Uterus (tissue), 2 donors: ENCODE measurements around the gene CLCA4.

Experiments used
- CTCF ChIP-seq, 4 experiments: fragments of 200-600 bp in 2 of 4; fragments of 450-650 bp in 2 of 4; sonication (generic) in 2 of 4; IDR thresholded peaks; one replicate each; pipeline ENCODE4 v1.5.1; 2016 to 2019; ENCODE audit warnings: antibody characterized with exemption in 4 of 4, mild to moderate bottlenecking in 2 of 4, moderate library complexity in 1 of 4
- POLR2A ChIP-seq, 2 donors: fragments of 450-650 bp; IDR thresholded peaks; one replicate each; pipeline ENCODE4 v1.6.1; 2016; ENCODE audit warnings: antibody characterized with exemption in 2 of 2, mild to moderate bottlenecking in 1 of 2, moderate library complexity in 1 of 2

GRCh38 chr1:86551305-86551704 lies 4.4 kb downstream of the CLCA4 start:
- TF ChIP-seq CTCF (IDR thresholded peaks at IDR 0.05) (no peak), POLR2A (IDR thresholded peaks at IDR 0.05) (no peak)
